Heart left ventricle (tissue), 16 donors: Measurements from ENCODE around the gene CEP170B. TPM values are rescaled to one million over a fixed set of nuclear protein-coding genes. Genes with fewer than 3 reads are reported as not detected.
"Not testable (repeated sequence)": the region's sequence is repeated elsewhere in the genome, so short reads cannot be mapped to it uniquely, and the experiment has no call there.

Experiments used
- ATAC-seq, 4 donors: fragments of 200-7000 bp; cut with Tn5 transposase; one replicate each; pipeline ENCODE4 v1.9.1; 2020 to 2022; ENCODE audit warnings: moderate library complexity in 4 of 4, mild to moderate bottlenecking in 3 of 4, moderate number of reproducible peaks in 1 of 4
- DNase-seq, 5 donors: peaks; one replicate each; pipeline ENCODE4 v3.0.0-alpha.2; 2020
- H3K27ac ChIP-seq, 12 donors: fragments of 200-600 bp; sonication (generic) in 4 of 12; one replicate each; pipeline versions ENCODE4 v1.5.0 to v1.8.0; 2016 to 2022; ENCODE audit warnings: mild to moderate bottlenecking in 2 of 12
- H3K27me3 ChIP-seq, 9 donors: fragments of 200-600 bp; sonication (generic) in 2 of 9; one replicate each; pipeline versions ENCODE4 v1.5.1 to v1.8.0; 2016 to 2022; ENCODE audit warnings: mild to moderate bottlenecking in 3 of 9
- H3K36me3 ChIP-seq, 9 donors: fragments of 200-600 bp; sonication (generic) in 2 of 9; one replicate each; pipeline versions ENCODE4 v1.5.0 to v1.8.0; 2018 to 2022; ENCODE audit warnings: mild to moderate bottlenecking in 2 of 9
- H3K4me1 ChIP-seq, 12 donors: fragments of 200-600 bp; sonication (generic) in 4 of 12; one replicate each; pipeline versions ENCODE4 v1.5.0 to v1.8.0; 2016 to 2022; ENCODE audit warnings: mild to moderate bottlenecking in 3 of 12
- H3K4me3 ChIP-seq, 12 donors: fragments of 200-600 bp; sonication (generic) in 4 of 12; one replicate each; pipeline versions ENCODE4 v1.5.0 to v1.8.0; 2017 to 2022; ENCODE audit warnings: mild to moderate bottlenecking in 9 of 12, moderate library complexity in 4 of 12
- H3K9me3 ChIP-seq, 12 donors: fragments of 200-600 bp; sonication (generic) in 4 of 12; one replicate each; pipeline versions ENCODE4 v1.5.0 to v1.8.0; 2016 to 2022; ENCODE audit warnings: mild to moderate bottlenecking in 1 of 12
- POLR2A ChIP-seq, 2 donors: fragments of 450-650 bp; IDR thresholded peaks; one replicate each; pipeline ENCODE4 v1.6.1; 2017; ENCODE audit warnings: antibody characterized with exemption in 2 of 2, mild to moderate bottlenecking in 2 of 2, moderate library complexity in 2 of 2
- WGBS, 4 donors: extraction: QIAGEN DNeasy Blood & Tissue Kit in 2 of 4; methylation state at CpG; one replicate each; pipeline versions ENCODE4 v1.1.5 to v1.1.7; 2013 to 2018; 5-methylcytosine and 5-hydroxymethylcytosine counted together
- intact Hi-C, 10 donors: fragments of 100-400 bp; cut with DNase I; formaldehyde crosslinking; loops; one replicate each; pipeline versions ENCODE4 v1.11.1 to v1.14.2; 2022
- polyA plus RNA-seq, 2 donors: library from polyadenylated mRNA; stranded (reverse); fragments of 200-250 nt; gene quantifications; one replicate each; pipeline ENCODE4 v1.2.3, GENCODE V29; 2013
- total RNA-seq, 9 donors: library from RNA; depleted of rRNA in 2 of 9; stranded (reverse); fragments of >200 nt in 2 of 9; fragmentation: NEBNext Ultra II Directional in 3 of 9; extraction: Animal tissue kit (Norgen Biotek cat#: 25700) in 3 of 9; gene quantifications; one replicate each; pipeline versions ENCODE4 v1.1.0 to v1.2.4, GENCODE V29; 2016 to 2023
- TF ChIP-seq, protein P1 (sequence below), 12 donors: fragments of 200-600 bp; sonication (generic) in 4 of 12; IDR thresholded peaks; one replicate each; pipeline versions ENCODE4 v1.5.0 to v1.8.0; 2018 to 2022; ENCODE audit warnings: antibody characterized with exemption in 12 of 12, mild to moderate bottlenecking in 5 of 12
- donor health status: ischemic (EF 13 %, LVEDD 7.1; RV severe dilation, severe dysfunction).
- donor health status: healthy with polysubstance abuse.
- donor health status: DM: no; HTN: yes; CAD: no.
- donor health status: DM: no; HTN: no; CAD: no.
- donor health status: ischemic (EF 25% LVEDD 6.9; RV normal size, moderate dysfunction).
- donor health status: ischemic (EF 25% LVEDD 5.7; RV mildly dilated, moderate dysfunction).
- donor health status: healthy.
- donor health status: DM: yes; HTN: yes; CAD: no.
- donor health status: ischemic (EF 35%, LVEDD 5.7; RV mildly dilated, moderate dysfunction).
- donor health status: nonischemic (EF 11% LVEDD 7.7; RV severe dilation, severe dysfunction).
- donor health status: DM: yes; HTN: yes; CAD: no.
- donor health status: PGD.
- donor health status: ischemic (EF 29% LVEDD 5.4; RV normal size, mild dysfunction).
- donor health status: nonischemic (EF 23%, LVEDD 6.1; RV moderate dilation, normal function).

The CEP170B gene
- total and polyA plus RNA-seq, 11 donors = 7.5 to 21.9 (median 12.5) TPM

DNA sequence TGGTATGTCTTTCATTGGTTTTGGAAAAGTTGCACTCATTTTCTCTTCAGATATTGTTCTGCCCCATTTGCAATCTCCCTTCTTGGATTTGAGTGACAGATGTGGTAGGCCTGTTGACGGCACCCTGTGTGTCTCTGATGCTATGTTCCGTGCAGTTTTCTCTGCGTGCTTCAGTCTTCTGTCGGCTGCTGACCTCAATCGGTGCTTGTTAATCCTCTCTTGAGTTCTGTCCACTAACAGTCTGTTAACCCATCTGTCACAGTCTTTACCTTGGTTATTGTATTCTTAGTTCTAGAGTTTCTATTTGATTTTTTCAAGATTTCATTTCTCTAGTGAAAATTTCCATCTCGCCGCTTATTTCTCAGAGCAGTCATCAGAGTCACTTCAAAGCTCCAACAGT is 38.9 kb downstream of the CEP170B start:
- no peak overlapping the region for H3K4me3 ChIP-seq
- intact Hi-C loops = no loop called here
- WGBS, 4 donors = 89 to 91% (median 90%) methylated on average over 7 of the region's 7 CpGs
- H3K9me3 ChIP-seq = peaks cover 0 to 7% (median 0%) of the 10 kb centered on the region in 12 donors
- DNase-seq (no peak), ATAC-seq (no peak)
- H3K4me1 ChIP-seq = no peaks in the 10 kb centered on the region
- TF ChIP-seq, protein P1, sequence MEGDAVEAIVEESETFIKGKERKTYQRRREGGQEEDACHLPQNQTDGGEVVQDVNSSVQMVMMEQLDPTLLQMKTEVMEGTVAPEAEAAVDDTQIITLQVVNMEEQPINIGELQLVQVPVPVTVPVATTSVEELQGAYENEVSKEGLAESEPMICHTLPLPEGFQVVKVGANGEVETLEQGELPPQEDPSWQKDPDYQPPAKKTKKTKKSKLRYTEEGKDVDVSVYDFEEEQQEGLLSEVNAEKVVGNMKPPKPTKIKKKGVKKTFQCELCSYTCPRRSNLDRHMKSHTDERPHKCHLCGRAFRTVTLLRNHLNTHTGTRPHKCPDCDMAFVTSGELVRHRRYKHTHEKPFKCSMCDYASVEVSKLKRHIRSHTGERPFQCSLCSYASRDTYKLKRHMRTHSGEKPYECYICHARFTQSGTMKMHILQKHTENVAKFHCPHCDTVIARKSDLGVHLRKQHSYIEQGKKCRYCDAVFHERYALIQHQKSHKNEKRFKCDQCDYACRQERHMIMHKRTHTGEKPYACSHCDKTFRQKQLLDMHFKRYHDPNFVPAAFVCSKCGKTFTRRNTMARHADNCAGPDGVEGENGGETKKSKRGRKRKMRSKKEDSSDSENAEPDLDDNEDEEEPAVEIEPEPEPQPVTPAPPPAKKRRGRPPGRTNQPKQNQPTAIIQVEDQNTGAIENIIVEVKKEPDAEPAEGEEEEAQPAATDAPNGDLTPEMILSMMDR (IDR thresholded peaks at IDR 0.05) = no peak
- TF ChIP-seq POLR2A (IDR thresholded peaks at IDR 0.05) = no peak
- H3K27me3 ChIP-seq = peaks cover 0 to 6% (median 0%) of the 10 kb centered on the region in 9 donors
- no peak overlapping the region for H3K27ac ChIP-seq
- H3K36me3 ChIP-seq = no peaks in the 10 kb centered on the region

DNA sequence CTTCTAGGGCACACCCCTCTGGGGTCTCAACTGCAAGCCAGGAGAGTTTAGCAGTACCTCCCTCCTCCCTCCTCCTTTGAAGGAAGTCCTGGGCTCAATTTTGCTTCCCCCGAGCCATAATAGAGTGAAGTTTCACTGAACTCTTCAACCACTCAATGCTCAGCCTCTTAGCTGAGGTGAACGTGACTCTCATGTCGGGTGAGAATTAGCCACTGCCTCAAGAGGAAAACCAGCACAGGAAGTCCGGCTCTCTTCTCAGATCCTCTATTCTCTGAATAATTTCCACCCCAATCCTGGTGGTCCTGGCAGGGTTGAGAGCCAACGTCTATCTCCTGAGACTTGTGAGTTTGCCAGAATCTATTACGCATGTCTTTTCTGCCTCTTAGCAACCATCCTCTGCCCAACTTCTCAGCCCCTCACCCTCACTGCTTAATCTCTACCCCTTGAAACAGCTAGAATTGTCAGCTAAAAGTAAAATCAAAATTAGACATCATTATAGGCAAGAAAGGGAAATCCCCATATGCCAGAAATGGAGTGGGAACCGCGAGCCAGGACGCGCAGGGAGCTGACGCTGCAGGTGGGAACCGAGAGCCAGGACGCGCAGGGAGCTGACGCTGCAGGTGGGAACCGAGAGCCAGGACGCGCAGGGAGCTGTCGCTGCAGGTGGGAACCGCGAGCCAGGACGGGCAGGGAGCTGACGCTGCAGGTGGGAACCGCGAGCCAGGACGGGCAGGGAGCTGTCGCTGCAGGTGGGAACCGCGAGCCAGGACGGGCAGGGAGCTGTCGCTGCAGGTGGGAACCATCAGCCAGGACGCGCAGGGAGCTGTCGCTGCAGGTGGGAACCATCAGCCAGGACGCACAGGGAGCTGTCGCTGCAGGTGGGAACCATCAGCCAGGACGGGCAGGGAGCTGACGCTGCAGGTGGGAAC is 39.8 kb downstream of the CEP170B start:
- H3K27me3 ChIP-seq, H3K4me3 ChIP-seq, ATAC-seq, H3K36me3 ChIP-seq, H3K27ac ChIP-seq, DNase-seq, H3K9me3 ChIP-seq, intact Hi-C loops, H3K4me1 ChIP-seq: not testable (repeated sequence)
- 73 to 80% (median 76%) methylated on average over 36 to 38 of the region's 38 CpGs for WGBS, 4 donors

DNA sequence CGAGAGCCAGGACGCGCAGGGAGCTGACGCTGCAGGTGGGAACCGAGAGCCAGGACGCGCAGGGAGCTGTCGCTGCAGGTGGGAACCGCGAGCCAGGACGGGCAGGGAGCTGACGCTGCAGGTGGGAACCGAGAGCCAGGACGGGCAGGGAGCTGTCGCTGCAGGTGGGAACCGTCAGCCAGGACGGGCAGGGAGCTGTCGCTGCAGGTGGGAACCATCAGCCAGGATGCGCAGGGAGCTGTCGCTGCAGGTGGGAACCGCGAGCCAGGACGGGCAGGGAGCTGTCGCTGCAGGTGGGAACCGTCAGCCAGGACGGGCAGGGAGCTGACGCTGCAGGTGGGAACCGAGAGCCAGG is 40.5 kb downstream of the CEP170B start:
- H3K27ac ChIP-seq, H3K27me3 ChIP-seq, H3K4me1 ChIP-seq, H3K4me3 ChIP-seq, DNase-seq, ATAC-seq, H3K9me3 ChIP-seq, intact Hi-C loops, H3K36me3 ChIP-seq: not testable (repeated sequence)
- 82 to 86% (median 83%) methylated on average over 27 to 28 of the region's 28 CpGs for WGBS, 4 donors

GRCh38 chr14:104908303-104908702 is 43.2 kb downstream of the CEP170B start:
- Histone ChIP-seq H3K9me3 (peaks cover 0 to 28% (median 12%) of the 10 kb centered on the region in 12 donors), H3K4me1 (no peaks in the 10 kb centered on the region), H3K27me3 (peaks cover 0 to 6% (median 0%) of the 10 kb centered on the region in 9 donors), H3K4me3 (no peak overlapping the region), H3K27ac (no peak overlapping the region), H3K36me3 (no peaks in the 10 kb centered on the region)
- intact Hi-C loops = no loop called here
- TF ChIP-seq POLR2A (IDR thresholded peaks at IDR 0.05) = no peak
- TF ChIP-seq, protein P1 (IDR thresholded peaks at IDR 0.05) = no peak
- DNase-seq (no peak), ATAC-seq (no peak)
- 6 to 15% (median 10%) methylated on average over 1 of the region's 1 CpG for WGBS, 4 donors

DNA sequence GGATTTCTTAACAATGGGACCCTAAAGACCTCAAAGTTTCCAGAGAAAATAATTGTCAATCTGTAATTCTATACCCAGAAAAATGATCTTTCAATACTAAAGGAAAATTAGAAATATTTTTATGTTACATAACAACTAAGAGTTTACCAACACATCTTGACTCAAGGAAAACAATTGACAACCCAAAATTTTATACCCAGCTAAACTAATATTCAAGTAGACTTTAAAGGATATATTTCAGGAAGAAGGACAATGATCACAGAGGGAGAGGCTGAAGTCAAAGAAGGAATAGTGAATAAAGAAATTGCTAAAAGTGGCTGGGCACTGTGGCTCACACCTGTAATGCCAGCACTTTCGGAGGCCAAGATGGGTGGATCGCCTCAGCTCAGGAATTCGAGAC is 47.0 kb downstream of the CEP170B start:
- intact Hi-C loops = no loop called here
- Histone ChIP-seq H3K36me3 (no peaks in the 10 kb centered on the region), H3K4me3 (no peak overlapping the region), H3K9me3 (peaks cover 0 to 28% (median 12%) of the 10 kb centered on the region in 12 donors), H3K27ac (no peak overlapping the region), H3K4me1 (no peaks in the 10 kb centered on the region), H3K27me3 (peaks cover 0 to 4% (median 0%) of the 10 kb centered on the region in 9 donors)
- no peak for TF ChIP-seq POLR2A (IDR thresholded peaks at IDR 0.05)
- TF ChIP-seq, protein P1 (IDR thresholded peaks at IDR 0.05) = no peak
- ATAC-seq (no peak), DNase-seq (no peak)
- WGBS, 4 donors = 84 to 94% (median 87%) methylated on average over 3 of the region's 3 CpGs
